Measurements from ENCODE around the gene OTULINL.
"Not testable (repeated sequence)": the region's sequence is repeated elsewhere in the genome, so short reads cannot be mapped to it uniquely, and the experiment has no call there.

The OTULINL gene

GRCh38 chr5:14552017-14552416, 29.6 kb upstream of the OTULINL start:
- DNase-seq (ENCODE audit: low spot score): no peak
- no peak for TF ChIP-seq CTCF (IDR thresholded peaks at IDR 0.05; ENCODE audit: extremely low read depth, missing control alignments)

DNA sequence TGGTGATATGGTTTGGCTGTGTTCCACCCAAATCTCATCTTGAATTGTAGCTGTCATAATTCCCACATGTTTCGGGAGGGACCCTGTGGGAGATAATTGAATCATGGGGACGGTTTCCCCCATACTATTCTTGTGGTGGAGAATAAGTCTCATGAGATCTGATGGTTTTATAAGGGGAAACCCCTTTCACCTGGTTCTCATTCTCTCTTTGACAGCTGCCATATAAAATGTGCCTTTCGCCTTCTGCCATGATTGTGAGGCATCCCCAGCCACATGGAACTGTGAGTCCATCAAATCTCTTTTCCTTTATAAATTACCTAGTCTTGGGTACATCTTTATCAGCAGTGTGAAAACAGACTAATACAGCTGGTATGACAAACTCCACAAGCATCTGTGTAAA, 27.3 kb upstream of the OTULINL start:
- DNase-seq (ENCODE audit: low spot score): not testable (repeated sequence)

DNA sequence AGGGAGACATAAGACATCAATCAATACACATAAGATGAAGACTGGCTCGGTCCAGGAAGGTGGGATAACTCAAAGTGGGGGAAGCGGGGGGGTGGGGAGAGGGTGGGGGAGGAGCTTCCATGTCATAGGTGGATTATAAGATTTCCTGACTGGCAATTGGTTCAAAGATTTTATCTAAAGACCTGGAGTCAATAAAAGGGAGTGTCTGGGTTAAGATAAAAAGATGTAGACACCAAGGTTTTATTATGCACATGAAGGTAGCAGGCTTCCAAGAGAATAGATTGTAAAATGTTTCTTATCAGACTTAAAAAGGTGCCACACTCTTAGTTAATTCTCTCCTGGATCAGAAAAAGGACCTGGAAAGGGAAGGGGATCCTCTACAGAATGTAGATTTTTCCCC, 25.6 kb upstream of the OTULINL start:
- TF ChIP-seq CTCF (IDR thresholded peaks at IDR 0.05; ENCODE audit: extremely low read depth, missing control alignments): no peak
- DNase-seq (ENCODE audit: low spot score): no peak

DNA sequence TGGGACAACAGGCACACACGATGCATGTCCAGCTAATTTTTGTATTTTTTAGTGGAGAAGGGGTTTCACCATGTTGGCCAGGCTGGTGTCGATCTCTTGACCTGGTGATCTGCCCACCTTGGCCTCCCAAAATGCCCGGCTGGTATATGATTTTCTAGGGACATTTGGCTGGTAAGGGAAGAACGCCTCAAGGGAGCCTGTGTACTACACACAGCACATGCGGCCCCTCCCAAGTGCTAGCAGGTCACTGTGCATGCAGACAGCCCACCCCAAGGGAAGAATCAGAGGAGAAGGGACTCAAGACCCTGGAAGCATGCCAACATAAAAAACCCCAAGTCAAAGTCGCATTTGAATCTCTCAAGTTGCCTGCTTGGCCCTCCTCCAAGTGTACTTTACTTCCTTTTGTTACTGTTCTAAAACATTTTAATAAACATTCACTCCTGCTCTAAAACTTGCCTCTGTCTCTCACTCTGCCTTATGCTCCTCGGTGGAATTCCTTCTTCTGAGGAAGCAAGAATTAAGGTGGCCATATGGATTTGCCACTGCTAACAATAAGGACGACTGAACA, 24.3 kb upstream of the OTULINL start:
- DNase-seq (ENCODE audit: low spot score): no peak
- no peak for TF ChIP-seq CTCF (IDR thresholded peaks at IDR 0.05; ENCODE audit: extremely low read depth, missing control alignments)

GRCh38 chr5:14557791-14558415, 23.7 kb upstream of the OTULINL start:
- no peak for DNase-seq (ENCODE audit: low spot score)
- TF ChIP-seq CTCF (IDR thresholded peaks at IDR 0.05; ENCODE audit: extremely low read depth, missing control alignments): no peak

- TF ChIP-seq CTCF (IDR thresholded peaks at IDR 0.05; ENCODE audit: extremely low read depth, missing control alignments): no peak
- DNase-seq (ENCODE audit: low spot score): no peak
Measured at GRCh38 chr5:14560091-14560595, 21.4 kb upstream of the OTULINL start.

DNA sequence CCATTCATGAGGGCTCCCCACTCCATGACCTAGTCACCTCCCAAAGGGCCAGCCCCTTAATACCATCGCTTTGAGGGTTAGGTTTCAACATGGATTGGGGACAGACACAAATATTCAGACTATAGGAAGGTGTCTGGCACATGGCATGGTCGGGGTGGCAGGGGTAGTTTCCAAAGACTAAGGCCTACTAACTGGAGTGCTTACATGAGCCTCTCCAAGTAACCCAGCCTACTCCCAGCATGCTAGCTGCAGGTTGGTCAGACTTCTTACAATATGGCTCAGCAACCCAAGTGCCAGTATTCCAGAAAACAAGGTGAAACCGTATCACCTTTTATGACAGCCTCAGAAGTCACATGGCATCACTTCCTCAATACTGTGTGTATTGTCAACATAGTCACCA, 19.9 kb upstream of the OTULINL start:
- no peak for DNase-seq (ENCODE audit: low spot score)

More for the DNA sequence above, 19.9 kb upstream of the OTULINL start:
- no peak for TF ChIP-seq CTCF (IDR thresholded peaks at IDR 0.05; ENCODE audit: extremely low read depth, missing control alignments)
